ENCODE data around the gene SUSD2.

Gene SUSD2

DNA sequence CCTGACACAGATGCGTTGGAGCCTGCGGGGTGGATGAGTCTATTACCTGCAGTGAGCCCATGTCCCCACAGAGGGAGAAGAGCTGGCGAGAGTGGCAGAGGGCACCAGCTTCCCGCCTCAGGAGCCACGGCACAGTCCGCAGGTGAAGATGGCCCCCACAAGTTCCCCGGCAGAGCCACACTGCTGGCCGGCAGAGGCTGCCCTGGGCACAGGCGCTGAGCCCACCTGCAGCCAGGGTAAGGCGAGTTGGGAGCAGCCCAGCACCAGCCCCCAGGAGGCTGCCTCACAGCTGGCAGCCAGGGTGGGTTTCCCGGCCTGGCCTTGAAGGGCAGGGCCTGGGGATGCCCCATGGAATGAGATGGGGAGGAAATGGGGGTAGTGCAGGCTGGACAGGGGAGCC, 5.2 kb upstream of the SUSD2 start:
- no peak overlapping the region for H3K4me3 ChIP-seq (ENCODE audit: low read depth, low read length)
- DNase-seq (ENCODE audit: low read depth), result no peak
- TF ChIP-seq, protein P1, sequence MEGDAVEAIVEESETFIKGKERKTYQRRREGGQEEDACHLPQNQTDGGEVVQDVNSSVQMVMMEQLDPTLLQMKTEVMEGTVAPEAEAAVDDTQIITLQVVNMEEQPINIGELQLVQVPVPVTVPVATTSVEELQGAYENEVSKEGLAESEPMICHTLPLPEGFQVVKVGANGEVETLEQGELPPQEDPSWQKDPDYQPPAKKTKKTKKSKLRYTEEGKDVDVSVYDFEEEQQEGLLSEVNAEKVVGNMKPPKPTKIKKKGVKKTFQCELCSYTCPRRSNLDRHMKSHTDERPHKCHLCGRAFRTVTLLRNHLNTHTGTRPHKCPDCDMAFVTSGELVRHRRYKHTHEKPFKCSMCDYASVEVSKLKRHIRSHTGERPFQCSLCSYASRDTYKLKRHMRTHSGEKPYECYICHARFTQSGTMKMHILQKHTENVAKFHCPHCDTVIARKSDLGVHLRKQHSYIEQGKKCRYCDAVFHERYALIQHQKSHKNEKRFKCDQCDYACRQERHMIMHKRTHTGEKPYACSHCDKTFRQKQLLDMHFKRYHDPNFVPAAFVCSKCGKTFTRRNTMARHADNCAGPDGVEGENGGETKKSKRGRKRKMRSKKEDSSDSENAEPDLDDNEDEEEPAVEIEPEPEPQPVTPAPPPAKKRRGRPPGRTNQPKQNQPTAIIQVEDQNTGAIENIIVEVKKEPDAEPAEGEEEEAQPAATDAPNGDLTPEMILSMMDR (conservative IDR thresholded peaks at IDR 0.05; ENCODE audit: low read depth, low read length), result no peak

DNA sequence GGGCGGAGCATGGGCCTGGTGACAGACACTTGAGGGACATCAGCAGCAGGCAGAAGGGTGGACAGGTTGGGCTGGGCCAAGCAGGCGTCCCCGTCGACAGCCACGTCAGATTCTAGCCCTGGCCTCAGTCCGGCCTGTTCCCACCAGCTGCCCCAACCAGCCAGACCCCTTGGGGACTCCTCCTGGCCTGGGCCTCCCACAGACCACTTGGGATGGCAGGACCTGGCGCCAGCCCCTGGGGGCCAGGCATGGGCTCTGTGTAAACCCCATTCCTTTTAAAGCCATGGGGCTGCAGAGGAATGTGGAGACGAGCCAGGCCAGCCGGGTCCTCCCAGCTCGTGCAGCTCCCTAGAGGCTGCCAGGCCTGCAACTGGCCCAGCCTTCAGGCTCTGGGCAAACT, 4.7 kb upstream of the SUSD2 start:
- TF ChIP-seq, protein P1 (conservative IDR thresholded peaks at IDR 0.05; ENCODE audit: low read depth, low read length), result no peak
- DNase-seq (ENCODE audit: low read depth), result no peak
- no peak overlapping the region for H3K4me3 ChIP-seq (ENCODE audit: low read depth, low read length)

DNA sequence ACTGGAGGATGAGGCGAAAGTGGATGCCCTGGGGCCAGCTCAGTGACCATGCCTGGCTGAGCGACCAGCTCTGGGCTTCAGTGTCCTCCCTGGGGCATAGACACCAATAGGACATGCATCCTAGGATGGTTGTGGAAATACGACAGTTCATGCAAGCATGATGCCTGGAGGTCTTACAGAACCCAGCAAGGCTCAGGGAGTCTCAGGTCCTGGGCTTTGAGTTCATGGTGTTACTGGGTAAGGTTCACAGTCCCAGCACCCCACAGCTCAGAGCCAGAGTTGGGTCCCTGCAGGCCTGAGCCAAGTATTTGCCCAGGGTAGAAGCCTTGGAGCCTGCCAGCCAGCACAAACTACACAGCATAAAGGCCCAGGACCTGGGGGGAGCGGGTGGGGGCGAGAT, 4.2 kb upstream of the SUSD2 start:
- DNase-seq (ENCODE audit: low read depth), result no peak
- no peak overlapping the region for H3K4me3 ChIP-seq (ENCODE audit: low read depth, low read length)
- TF ChIP-seq, protein P1 (conservative IDR thresholded peaks at IDR 0.05; ENCODE audit: low read depth, low read length), result no peak

DNA sequence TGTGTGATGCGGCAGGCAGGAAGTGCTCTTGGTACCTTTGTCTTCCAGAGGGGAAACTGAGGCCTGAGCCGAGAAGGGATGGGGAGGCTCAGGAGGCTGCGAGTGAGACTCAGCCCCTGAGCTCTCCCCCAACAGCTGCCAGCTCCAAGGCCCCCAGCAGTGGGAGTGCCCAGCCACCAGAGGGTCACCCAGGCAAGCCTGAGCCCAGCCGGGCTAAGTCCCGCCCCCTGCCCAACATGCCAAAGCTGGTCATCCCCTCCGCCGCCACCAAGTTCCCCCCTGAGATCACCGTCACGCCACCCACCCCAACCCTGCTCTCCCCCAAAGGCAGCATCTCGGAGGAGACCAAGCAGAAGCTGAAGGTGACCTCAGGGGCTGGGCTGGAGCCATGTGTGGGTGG, 3.8 kb upstream of the SUSD2 start:
- DNase-seq (ENCODE audit: low read depth), result no peak
- no peak overlapping the region for H3K4me3 ChIP-seq (ENCODE audit: low read depth, low read length)

DNA sequence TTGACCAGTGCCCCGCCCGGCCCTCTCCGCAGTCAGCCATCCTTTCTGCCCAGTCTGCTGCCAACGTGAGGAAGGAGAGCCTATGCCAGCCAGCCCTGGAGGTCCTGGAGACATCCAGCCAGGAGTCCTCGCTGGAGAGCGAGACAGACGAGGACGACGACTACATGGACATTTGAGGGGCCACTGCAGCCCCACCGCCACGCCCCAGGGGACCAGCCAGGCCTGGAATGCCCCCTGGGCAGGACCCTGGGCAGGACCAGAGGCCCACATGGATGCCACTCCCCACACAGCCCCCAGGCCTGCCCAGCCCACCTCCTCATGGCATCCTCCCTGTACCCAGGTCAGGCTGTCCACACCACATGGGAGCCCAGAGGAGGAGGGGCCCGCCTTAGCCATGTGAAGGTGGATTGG, 3.3 kb upstream of the SUSD2 start:
- DNase-seq (ENCODE audit: low read depth), result no peak
- no peak overlapping the region for H3K4me3 ChIP-seq (ENCODE audit: low read depth, low read length)
- TF ChIP-seq, protein P1 (conservative IDR thresholded peaks at IDR 0.05; ENCODE audit: low read depth, low read length), result no peak

More for the DNA sequence above, 3.8 kb upstream of the SUSD2 start:
- TF ChIP-seq, protein P1 (conservative IDR thresholded peaks at IDR 0.05; ENCODE audit: low read depth, low read length), result no peak

DNA sequence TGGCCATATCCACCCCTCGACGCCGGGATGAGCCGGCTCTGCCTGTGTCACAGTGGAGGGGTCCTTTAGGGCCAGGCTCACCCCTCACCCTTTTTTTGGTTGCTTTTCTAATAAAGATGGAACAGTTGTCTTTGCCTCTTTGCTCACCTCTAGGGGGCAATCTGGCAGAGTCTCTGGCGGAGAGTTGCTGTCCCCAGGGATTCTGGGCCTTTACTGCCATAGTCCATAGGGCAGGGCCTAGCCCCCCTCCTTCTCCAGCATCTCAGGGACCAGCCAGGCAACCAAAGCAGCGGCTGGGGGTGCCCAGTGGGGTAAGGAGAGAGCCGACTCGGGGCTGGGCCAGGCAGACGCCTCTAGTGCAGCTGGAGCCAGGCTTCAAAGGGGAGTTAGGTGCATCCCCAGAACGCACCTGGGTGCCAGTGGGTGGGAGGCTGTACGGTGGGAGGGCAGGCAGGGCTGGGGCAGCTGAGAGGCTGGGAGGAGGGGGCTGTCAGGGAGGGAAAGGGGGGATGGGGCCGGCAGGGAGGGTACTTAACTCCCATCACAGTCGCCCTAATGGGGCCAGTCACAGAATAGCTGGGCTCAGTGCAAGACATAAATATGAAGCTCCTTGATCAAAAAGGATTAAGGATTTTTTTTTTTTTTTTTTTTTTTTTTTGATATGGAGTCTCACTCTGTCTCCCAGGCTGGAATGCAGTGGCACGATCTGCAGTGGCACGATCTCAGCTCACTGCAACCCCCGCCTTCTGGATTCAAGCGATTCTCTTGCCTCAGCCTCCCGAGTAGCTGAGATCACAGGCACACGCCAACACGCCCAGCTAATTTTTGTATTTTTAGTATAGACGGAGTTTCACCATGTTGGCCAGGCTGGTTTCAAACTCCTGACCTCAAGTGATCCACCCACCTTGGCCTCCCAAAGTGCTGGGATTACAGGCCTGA, 2.5 kb upstream of the SUSD2 start:
- no peak overlapping the region for H3K4me3 ChIP-seq (ENCODE audit: low read depth, low read length)
- DNase-seq (ENCODE audit: low read depth), result no peak
- TF ChIP-seq, protein P1 (conservative IDR thresholded peaks at IDR 0.05; ENCODE audit: low read depth, low read length), result peak; percentile 62

All from choroid plexus epithelial cell (primary cell).